ENCODE measurements around the gene BPNT1. TPM values are rescaled to one million over a fixed set of nuclear protein-coding genes. Genes with fewer than 3 reads are reported as not detected.

The BPNT1 gene
- polyA plus RNA-seq, 1 donor, result 24.1 TPM

Other genes starting within 250 kb of the BPNT1 start
- 0.22 TPM for gene SLC30A10, start 161.2 kb downstream of the BPNT1 start, polyA plus RNA-seq (ENCODE audit: insufficient read length)
- 85.9 TPM for gene EPRS1, start 43.3 kb downstream of the BPNT1 start, polyA plus RNA-seq (ENCODE audit: insufficient read length)
- 48.1 TPM for gene IARS2, start 4.3 kb upstream of the BPNT1 start, polyA plus RNA-seq (ENCODE audit: insufficient read length)
- 20.4 TPM for gene RAB3GAP2, start 182.7 kb upstream of the BPNT1 start, polyA plus RNA-seq (ENCODE audit: insufficient read length)

All from forelimb muscle (tissue), 1 donor.